GM12801 (cell line): ENCODE results near the gene KLRG1.

Source experiments
- TF ChIP-seq, protein P1 (sequence below): IDR thresholded peaks from one replicate; pipeline ENCODE4 v1.5.1; 2011; ENCODE audit warnings: control low read depth; ENCODE audit not compliant: insufficient read length; ENCODE audit errors: extremely low read depth

The KLRG1 gene

DNA sequence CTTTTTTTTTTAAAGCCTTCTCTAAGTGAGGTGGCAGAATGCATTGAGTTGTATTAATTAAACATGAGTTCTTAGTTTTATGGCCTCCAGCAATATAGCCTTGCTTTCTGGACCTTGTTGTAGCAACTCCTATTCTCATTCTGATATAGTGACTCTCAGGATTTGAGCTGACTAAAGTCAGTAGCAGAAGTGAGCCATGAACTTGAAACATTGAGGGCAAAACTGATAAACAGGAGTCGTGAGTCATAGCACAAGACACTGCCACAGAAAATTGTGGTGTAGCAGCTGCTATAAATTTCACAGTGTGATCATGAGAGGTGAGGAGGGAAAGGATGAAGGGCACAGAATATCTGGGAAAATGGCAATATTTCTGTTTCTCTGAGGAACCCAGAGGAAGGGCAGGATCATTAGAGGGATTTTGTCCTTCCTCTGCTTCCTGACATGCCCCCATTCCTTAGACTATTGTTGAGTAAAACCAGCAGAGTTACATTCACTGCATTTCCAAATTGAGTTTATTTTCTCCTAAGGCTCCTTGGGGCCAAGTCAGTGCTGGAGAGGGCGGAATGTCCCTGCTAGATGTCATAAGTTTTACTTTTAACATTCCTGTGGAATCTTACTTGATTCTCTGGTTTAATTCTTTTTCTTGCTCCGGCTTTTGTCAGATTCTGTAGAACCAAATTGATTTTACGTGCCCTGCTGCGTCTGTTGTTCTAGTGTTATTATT, 7.5 kb downstream of the KLRG1 start:
- TF ChIP-seq, protein P1, sequence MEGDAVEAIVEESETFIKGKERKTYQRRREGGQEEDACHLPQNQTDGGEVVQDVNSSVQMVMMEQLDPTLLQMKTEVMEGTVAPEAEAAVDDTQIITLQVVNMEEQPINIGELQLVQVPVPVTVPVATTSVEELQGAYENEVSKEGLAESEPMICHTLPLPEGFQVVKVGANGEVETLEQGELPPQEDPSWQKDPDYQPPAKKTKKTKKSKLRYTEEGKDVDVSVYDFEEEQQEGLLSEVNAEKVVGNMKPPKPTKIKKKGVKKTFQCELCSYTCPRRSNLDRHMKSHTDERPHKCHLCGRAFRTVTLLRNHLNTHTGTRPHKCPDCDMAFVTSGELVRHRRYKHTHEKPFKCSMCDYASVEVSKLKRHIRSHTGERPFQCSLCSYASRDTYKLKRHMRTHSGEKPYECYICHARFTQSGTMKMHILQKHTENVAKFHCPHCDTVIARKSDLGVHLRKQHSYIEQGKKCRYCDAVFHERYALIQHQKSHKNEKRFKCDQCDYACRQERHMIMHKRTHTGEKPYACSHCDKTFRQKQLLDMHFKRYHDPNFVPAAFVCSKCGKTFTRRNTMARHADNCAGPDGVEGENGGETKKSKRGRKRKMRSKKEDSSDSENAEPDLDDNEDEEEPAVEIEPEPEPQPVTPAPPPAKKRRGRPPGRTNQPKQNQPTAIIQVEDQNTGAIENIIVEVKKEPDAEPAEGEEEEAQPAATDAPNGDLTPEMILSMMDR: no peak

DNA sequence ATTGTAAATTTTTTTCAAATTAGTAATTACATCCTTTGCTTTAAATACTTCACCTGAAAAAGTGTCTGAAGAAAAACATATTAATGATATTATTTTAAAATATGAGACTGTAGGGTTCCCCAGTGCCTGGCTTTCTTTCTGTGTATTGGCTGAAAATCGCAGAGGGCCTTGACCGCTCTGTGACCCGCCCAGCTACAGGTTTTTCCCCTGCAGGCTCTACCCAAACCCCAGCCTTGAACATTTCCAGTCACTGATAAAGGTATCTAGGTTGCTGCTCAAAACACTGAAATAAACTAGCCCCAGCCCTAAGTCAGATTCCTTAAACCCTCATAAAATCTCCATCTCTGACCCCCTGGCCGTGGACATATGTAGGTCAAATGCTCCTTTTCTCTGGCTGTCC, 11.9 kb downstream of the KLRG1 start:
- TF ChIP-seq, protein P1: no peak

DNA sequence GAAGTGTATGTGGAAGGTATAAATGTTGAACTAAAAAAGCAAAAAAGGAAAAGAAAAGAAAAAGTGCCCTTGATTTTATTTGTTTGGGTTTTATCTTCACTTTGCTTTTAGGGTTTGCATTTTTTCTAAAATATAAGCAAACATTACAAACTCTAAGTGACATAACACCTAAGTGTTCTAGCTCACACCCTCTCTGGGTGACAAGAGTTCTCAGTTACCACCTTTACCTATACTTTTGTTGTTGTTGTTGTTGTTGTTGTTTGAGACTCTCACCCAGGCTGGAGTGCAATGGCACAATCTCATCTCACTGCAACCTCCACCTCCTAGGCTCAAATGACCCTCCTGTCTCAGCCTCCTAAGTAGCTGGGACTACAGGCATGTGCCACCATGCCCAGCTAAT, 13.0 kb downstream of the KLRG1 start:
- TF ChIP-seq, protein P1: no peak

DNA sequence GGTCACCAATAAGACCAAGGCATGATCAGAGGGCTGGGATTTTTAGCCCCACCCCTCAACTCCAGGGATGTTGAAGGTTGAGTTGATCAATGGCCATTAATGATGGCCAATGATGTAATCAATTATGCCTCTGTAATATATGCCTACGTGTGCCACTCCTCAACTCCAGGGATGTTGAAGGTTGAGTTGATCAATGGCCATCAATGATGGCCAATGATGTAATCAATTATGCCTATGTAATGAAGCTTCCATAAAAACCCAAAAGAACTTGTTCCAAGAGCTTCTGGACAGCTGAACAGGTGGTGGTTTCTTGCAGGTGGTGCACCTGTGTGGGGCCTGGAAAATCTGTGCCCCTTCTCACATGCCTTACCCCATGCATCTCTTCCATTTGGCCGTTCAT, 33.2 kb downstream of the KLRG1 start:
- TF ChIP-seq, protein P1: no peak

DNA sequence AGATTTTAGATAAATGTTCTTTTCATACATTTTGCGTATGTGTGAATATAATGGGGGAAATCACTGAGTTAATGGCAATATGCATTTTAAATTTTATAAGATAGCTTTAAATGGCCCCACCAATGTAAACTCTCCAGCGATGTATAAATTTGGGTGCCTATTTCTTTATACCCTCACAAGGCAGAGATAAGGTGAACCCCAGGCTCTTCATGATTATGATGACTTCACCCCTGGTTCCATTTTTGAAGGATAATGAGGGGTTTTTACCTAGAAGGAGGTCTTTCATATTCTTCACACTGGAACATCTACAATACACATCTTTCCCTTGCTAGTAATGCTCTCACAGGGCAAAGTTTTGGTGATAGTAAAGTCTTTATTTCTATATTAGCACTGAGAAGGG, 35.2 kb downstream of the KLRG1 start:
- TF ChIP-seq, protein P1: no peak

DNA sequence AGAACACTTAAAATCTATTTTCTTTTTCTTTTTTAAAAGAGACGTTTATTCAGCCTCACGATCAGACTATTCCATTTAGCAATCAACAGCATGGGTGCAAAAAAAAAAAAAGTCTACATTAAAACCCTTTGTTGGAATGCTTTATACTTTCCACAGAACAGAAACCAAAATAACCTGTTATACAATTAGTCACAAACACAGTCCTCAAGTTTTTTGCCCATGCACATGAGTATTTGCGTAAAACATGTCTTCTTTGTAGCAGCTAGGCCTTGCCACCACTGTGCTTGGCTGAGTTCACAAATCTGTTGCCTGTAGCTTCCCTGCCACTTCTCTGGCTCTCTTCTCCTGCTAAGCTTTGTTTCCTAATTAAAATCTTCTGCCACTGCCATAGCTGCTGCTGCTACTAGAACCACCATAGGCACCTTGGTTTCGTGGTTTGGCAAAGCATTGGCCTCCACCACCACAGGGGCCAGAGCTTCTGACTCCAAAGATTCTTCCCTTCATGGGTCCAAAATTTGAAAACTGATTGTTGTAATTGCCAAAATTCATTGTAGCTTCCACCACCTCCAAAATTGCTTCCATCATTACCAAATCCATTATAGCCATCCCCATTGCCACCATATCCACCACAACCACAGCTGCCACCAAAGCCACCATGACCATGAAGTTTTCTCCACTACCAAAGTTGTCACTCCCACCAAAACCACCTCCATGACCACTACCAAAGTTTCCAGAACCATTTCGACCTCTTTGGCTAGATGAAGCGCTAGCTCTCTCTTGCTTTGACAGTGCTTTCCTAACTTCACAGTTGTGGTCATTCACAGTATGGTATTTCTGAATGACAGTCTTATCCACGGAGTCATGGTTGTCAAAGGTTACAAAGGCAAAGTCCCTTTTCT, 38.1 kb downstream of the KLRG1 start:
- TF ChIP-seq, protein P1: no peak

DNA sequence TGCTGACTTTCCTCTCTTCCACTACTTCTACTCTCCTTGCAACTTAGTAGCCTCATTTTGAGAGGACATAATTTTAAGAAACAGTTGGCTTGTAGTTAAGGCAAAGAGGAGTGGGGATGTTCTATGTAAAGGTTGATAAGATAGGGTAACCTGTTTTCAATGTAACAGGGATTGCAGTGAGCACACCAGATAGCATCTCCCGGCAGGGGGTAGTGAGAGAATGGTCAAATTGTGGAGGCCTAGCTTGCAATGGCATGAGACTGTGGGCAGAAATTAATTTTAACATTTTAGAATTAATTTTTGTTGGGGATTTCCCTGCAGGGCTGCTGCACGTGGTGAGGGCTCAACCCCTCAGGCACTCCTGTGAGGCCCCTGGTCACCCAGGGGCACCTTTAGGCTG, 41.4 kb downstream of the KLRG1 start:
- TF ChIP-seq, protein P1: no peak
